ENCODE results near the gene GDPD4. TPM values are rescaled to one million over a fixed set of nuclear protein-coding genes. Genes with fewer than 3 reads are reported as not detected.

Gene GDPD4
- total and polyA plus RNA-seq, 10 donors = 0.07 to 1.6 (median 0.22) TPM; not detected in 6

DNA sequence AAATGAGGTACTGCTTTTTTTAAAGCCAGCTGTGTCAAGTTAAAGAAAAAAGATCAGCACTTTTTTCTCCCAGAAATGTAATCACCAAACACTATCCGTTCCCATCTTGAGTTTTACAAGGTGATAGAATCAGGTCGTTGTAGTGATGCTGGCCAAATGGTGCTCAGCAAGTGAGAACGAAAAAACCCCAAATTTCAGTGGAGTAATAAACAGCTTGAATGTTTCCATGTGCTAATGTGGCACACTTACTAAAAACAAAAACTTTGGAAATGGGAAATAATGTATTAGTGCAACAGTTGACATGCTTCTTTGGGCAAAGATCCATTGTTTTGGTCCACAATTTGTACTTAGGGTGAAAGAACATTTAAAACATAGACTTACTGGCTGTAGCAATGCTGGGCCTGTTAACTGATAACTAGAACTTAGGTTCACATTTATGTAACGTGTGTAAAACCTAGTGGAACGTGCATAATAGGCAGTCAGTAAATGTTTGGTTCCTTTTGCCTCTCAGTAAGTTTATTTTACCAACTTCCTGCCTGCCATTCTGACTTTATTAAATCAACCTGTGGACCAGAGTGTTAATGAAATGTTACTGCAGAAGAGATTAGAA lies 15.4 kb upstream of the GDPD4 start:
- no peak overlapping the region for H3K4me3 ChIP-seq
- no peaks in the 10 kb centered on the region for H3K9me3 ChIP-seq
- H3K36me3 ChIP-seq = peaks cover 0 to 12% (median under 1%) of the 10 kb centered on the region in 6 donors
- intact Hi-C loops (cut with DNase I; ENCODE audit: low total_unique reads) = no loop called here
- no peaks in the 10 kb centered on the region for H3K27me3 ChIP-seq (replicated peaks in 1 of 7)
- 61 to 77% (median 67%) methylated on average over 5 of the region's 5 CpGs for WGBS, 5 donors
- TF ChIP-seq POLR2AphosphoS5 (IDR thresholded peaks at IDR 0.05) (no peak), POLR2A (IDR thresholded peaks at IDR 0.05) (no peak)
- TF ChIP-seq, protein P1, sequence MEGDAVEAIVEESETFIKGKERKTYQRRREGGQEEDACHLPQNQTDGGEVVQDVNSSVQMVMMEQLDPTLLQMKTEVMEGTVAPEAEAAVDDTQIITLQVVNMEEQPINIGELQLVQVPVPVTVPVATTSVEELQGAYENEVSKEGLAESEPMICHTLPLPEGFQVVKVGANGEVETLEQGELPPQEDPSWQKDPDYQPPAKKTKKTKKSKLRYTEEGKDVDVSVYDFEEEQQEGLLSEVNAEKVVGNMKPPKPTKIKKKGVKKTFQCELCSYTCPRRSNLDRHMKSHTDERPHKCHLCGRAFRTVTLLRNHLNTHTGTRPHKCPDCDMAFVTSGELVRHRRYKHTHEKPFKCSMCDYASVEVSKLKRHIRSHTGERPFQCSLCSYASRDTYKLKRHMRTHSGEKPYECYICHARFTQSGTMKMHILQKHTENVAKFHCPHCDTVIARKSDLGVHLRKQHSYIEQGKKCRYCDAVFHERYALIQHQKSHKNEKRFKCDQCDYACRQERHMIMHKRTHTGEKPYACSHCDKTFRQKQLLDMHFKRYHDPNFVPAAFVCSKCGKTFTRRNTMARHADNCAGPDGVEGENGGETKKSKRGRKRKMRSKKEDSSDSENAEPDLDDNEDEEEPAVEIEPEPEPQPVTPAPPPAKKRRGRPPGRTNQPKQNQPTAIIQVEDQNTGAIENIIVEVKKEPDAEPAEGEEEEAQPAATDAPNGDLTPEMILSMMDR (IDR thresholded peaks at IDR 0.05 in 8 of 11, conservative IDR thresholded peaks at IDR 0.05 in 3 of 11) = no peak
- DNase-seq = no peak
- H3K27ac ChIP-seq = no peak overlapping the region
- no peaks in the 10 kb centered on the region for H3K4me1 ChIP-seq

DNA sequence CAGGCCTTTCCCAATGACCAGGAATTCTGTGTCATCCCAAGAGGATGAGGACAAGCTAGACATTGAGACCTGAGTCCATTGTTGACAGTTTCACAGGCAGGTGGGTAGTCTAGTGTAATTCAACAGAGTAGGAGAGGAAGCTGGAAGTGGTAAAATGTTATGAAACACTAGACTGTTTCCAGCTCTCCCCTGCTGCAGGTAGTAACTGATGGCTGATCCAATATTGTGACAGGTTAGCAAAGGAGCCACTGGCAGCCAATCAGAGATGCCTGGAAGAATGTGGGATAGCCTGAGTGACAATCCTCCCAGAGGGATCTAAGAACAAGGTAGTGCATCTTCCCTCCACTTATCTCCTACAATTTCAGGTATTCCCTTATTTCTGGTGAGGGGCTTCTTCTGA lies 10.6 kb upstream of the GDPD4 start:
- intact Hi-C loops (cut with DNase I; ENCODE audit: low total_unique reads) = no loop called here
- DNase-seq = no peak
- Histone ChIP-seq H3K9me3 (no peaks in the 10 kb centered on the region), H3K4me1 (no peaks in the 10 kb centered on the region), H3K27me3 (replicated peaks in 1 of 7) (no peaks in the 10 kb centered on the region), H3K4me3 (no peak overlapping the region), H3K36me3 (no peaks in the 10 kb centered on the region), H3K27ac (no peak overlapping the region)
- TF ChIP-seq, protein P1 (IDR thresholded peaks at IDR 0.05 in 8 of 11, conservative IDR thresholded peaks at IDR 0.05 in 3 of 11) = no peak
- TF ChIP-seq POLR2AphosphoS5 (IDR thresholded peaks at IDR 0.05) (no peak), POLR2A (IDR thresholded peaks at IDR 0.05) (no peak)

DNA sequence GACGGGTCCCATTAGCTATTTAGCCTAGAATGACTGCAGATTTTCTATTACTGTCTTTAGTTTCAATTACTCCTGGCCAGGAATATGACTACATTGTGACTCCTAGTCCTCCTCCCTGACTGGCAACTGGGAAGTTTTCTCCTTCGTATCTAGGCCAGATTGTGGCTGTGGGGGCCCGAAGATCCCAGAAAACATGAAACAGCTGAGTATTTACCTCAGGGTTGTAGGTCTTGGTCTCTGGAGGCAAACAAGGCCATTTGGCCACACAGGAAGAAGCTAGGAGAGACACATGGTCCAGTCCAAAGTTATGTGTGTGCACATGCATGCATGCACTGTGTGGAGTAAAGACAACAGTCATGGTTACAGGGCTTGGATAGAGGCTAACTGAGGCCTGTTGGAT lies 10.2 kb upstream of the GDPD4 start:
- intact Hi-C loops (cut with DNase I; ENCODE audit: low total_unique reads) = no loop called here
- Histone ChIP-seq H3K4me3 (no peak overlapping the region), H3K36me3 (no peaks in the 10 kb centered on the region), H3K4me1 (no peaks in the 10 kb centered on the region), H3K9me3 (no peaks in the 10 kb centered on the region), H3K27me3 (replicated peaks in 1 of 7) (no peaks in the 10 kb centered on the region), H3K27ac (no peak overlapping the region)
- no peak for DNase-seq
- 91 to 97% (median 94%) methylated on average over 3 of the region's 3 CpGs for WGBS, 5 donors
- no peak for TF ChIP-seq POLR2AphosphoS5 (IDR thresholded peaks at IDR 0.05)
- no peak for TF ChIP-seq POLR2A (IDR thresholded peaks at IDR 0.05)
- TF ChIP-seq, protein P1 (IDR thresholded peaks at IDR 0.05 in 8 of 11, conservative IDR thresholded peaks at IDR 0.05 in 3 of 11) = no peak

- WGBS, 5 donors = 70 to 89% (median 83%) methylated on average over 5 of the region's 5 CpGs
Observed at GRCh38 chr11:77310721-77311120, 9.2 kb upstream of the GDPD4 start.

More at GRCh38 chr11:77310721-77311120, 9.2 kb upstream of the GDPD4 start:
- H3K27ac ChIP-seq = no peak overlapping the region
- no peaks in the 10 kb centered on the region for H3K27me3 ChIP-seq (replicated peaks in 1 of 7)
- TF ChIP-seq, protein P1 (IDR thresholded peaks at IDR 0.05 in 8 of 11, conservative IDR thresholded peaks at IDR 0.05 in 3 of 11) = no peak
- no peak for TF ChIP-seq POLR2A (IDR thresholded peaks at IDR 0.05)
- TF ChIP-seq POLR2AphosphoS5 (IDR thresholded peaks at IDR 0.05) = no peak
- H3K36me3 ChIP-seq = no peaks in the 10 kb centered on the region
- no peaks in the 10 kb centered on the region for H3K9me3 ChIP-seq
- H3K4me3 ChIP-seq = no peak overlapping the region
- no peak for DNase-seq
- intact Hi-C loops (cut with DNase I; ENCODE audit: low total_unique reads) = no loop called here
- no peaks in the 10 kb centered on the region for H3K4me1 ChIP-seq

Measured in spleen (tissue), 11 donors.